ENCODE results near the gene TOMM40L. TPM values are rescaled to one million over a fixed set of nuclear protein-coding genes. Genes with fewer than 3 reads are reported as not detected.

Gene TOMM40L
- total RNA-seq, 1 donor from 2014 or later, result 34.1 TPM

- intact Hi-C loops (cut with DNase I), result no loop called here
- no peak for DNase-seq (ENCODE audit: low spot score)
Observed at GRCh38 chr1:161266836-161267235, 41.0 kb downstream of the TOMM40L start.

DNA sequence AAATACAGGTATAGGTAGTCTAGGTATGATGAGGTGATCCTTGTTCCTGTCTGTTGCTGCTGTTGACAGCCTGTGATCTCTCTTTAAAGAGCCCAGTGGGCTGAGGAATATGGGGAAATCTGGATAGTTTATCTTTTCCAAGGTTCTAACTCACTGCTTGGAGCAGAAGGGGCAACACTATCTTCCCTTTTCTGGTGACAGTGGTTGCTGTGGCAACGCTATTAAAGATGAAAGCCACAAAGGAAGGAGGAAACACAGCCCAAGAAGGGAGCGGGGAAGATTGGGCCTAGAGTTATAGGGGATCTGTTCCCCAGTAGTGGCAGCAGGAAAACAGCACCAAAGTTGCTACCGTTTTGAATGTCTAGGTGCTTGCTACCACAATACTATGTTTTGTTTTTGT lies 41.5 kb downstream of the TOMM40L start:
- intact Hi-C loops (cut with DNase I), result no loop called here
- no peak for DNase-seq (ENCODE audit: low spot score)

DNA sequence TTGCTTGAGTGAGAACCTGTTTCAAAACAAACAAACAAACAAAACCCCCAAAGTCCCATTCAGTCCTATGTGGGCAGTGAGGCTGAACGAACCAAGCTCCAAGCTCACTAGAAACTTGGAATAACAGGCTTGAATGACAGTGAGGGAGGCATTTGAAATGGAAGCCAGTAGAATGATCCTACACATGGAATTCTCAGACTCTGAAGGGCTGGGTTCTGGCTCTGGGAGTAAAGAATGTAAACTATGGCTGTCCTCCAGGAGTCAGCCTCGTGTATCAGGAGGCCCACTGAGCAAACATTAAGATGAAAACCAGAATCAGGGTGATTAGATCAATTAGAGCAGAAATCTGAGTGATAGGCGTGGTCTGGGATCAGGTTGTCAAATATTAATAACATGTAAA lies 47.5 kb downstream of the TOMM40L start:
- DNase-seq (ENCODE audit: low spot score), result no peak
- intact Hi-C loops (cut with DNase I), result no loop called here

DNA sequence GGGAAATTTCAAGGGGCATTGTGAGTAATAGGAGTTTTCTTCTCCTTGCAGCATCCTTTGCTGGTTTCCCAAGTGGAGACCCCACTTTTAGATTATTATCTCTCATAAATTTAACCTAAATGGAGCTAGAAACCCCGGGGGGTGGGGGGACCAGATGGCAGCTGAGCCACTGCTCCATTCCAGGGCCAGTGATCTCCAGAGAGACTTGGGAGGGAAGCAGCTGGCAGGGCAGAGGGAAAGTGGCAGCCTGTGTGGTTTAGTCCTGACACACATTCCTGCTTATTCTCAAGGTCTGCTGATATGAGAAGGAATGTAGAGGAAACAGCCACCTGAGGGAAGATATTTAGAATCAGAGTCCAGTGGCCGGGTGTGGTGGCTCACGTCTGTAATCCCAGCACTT lies 49.0 kb downstream of the TOMM40L start:
- no peak for DNase-seq (ENCODE audit: low spot score)
- intact Hi-C loops (cut with DNase I), result no loop called here

Small RNA genes within 50 kb of the gene (microRNA-seq; reads per million reads assigned to microRNA genes)
- 1.3 reads per million for gene MIR5187

Other genes with a start within 250 kb of the TOMM40L start
- gene F11R, start 204.9 kb upstream of the TOMM40L start, total RNA-seq, result 10.3 TPM
- gene TSTD1, start 187.1 kb upstream of the TOMM40L start, total RNA-seq, result 12.0 TPM
- 29.2 TPM for gene USF1, start 180.1 kb upstream of the TOMM40L start, total RNA-seq
- gene ARHGAP30, start 156.2 kb upstream of the TOMM40L start, total RNA-seq, result 2.6 TPM
- gene NECTIN4, start 136.5 kb upstream of the TOMM40L start, total RNA-seq, result not detected
- 10.7 TPM for gene KLHDC9, start 127.7 kb upstream of the TOMM40L start, total RNA-seq
- gene PFDN2, start 108.0 kb upstream of the TOMM40L start, total RNA-seq, result 43.1 TPM
- 31.3 TPM for gene NIT1, start 108.0 kb upstream of the TOMM40L start, total RNA-seq
- gene DEDD, start 93.4 kb upstream of the TOMM40L start, total RNA-seq, result 28.3 TPM
- 73.6 TPM for gene UFC1, start 72.1 kb upstream of the TOMM40L start, total RNA-seq
- 17.4 TPM for gene USP21, start 66.6 kb upstream of the TOMM40L start, total RNA-seq
- 12.9 TPM for gene PPOX, start 59.6 kb upstream of the TOMM40L start, total RNA-seq
- gene B4GALT3, start 48.6 kb upstream of the TOMM40L start, total RNA-seq, result 22.2 TPM
- gene ADAMTS4, start 27.0 kb upstream of the TOMM40L start, total RNA-seq, result 24.0 TPM
- 253 TPM for gene NDUFS2, start 23.7 kb upstream of the TOMM40L start, total RNA-seq
- gene FCER1G, start 10.8 kb upstream of the TOMM40L start, total RNA-seq, result 11.4 TPM
- gene APOA2, start 2.4 kb upstream of the TOMM40L start, total RNA-seq, result not detected
- not detected for gene NR1I3, start 12.1 kb downstream of the TOMM40L start, total RNA-seq
- 0.38 TPM for gene PCP4L1, start 32.7 kb downstream of the TOMM40L start, total RNA-seq
- 1.5 TPM for gene MPZ, start 83.9 kb downstream of the TOMM40L start, total RNA-seq
- gene SDHC, start 88.3 kb downstream of the TOMM40L start, total RNA-seq, result 306 TPM
- gene CFAP126, start 141.8 kb downstream of the TOMM40L start, total RNA-seq, result not detected

All from cardiac septum (tissue), 1 donor.